HCT116 (cell line): ENCODE data around the gene COL19A1. TPM values are rescaled to one million over a fixed set of nuclear protein-coding genes. Genes with fewer than 3 reads are reported as not detected.
A peak's percentile ranks its signal among the peaks of the same experiment; 100 is the strongest.

Source experiments
- ATAC-seq: fragments of 200-7000 bp; cut with Tn5 transposase; 2 replicates; pipeline ENCODE4 v1.9.1; 2020; ENCODE audit warnings: mild to moderate bottlenecking, moderate library complexity
- BruUV-seq: library from RNA; stranded (reverse); fragments of 400-500 nt; replicated peaks from 2 replicates; lab custom pipeline; 2021; lab: Mats Ljungman, UMichigan
- CTCF ChIA-PET: fragments of 300-600 bp; sonication (Branson Sonifier 250); formaldehyde crosslinking; loops from one replicate; lab custom pipeline; 2021; ENCODE audit warnings: antibody characterized with exemption; lab: Charles Lee
- POLR2A ChIA-PET: fragments of 300-600, 350-600 bp; sonication (Branson Sonifier 250); formaldehyde crosslinking; loops from one replicate; lab custom pipeline; 2021; ENCODE audit warnings: antibody characterized with exemption; lab: Charles Lee
- RAD21 ChIA-PET, 2 experiments: fragments of 300-600 bp; sonication (Branson Sonifier 250); formaldehyde crosslinking; loops; one replicate each; lab custom pipeline; 2023; ENCODE audit warnings: low total read pairs in 2 of 2; ENCODE audit not compliant: uncharacterized antibody in 2 of 2, unreplicated experiment in 2 of 2, low non-redundant PET in 1 of 2; lab: Charles Lee
- DNase-seq: peaks from one replicate; pipeline ENCODE4 v3.0.0-alpha.2; 2010; ENCODE audit warnings: low read depth, low spot score
- H2AFZ ChIP-seq: fragments of 200-600 bp; shearing (Covaris generic), sonication (generic); 2 replicates; pipeline ENCODE4 v1.6.1; 2017; ENCODE audit warnings: low read depth, mixed run types, mixed read lengths, antibody characterized with exemption, low read length; ENCODE audit not compliant: poor library complexity, severe bottlenecking
- H3K27ac ChIP-seq: 2 replicates; pipeline ENCODE4 v1.5.1; 2012; ENCODE audit warnings: low read depth, low read length
- H3K27me3 ChIP-seq: fragments of 200-600 bp; sonication (generic); 2 replicates; pipeline ENCODE4 v1.6.1; 2016; ENCODE audit warnings: mixed run types, low read length, mixed read lengths; ENCODE audit not compliant: insufficient read depth
- H3K36me3 ChIP-seq, 2 experiments: fragments of 200-500 bp in 1 of 2; fragments of 200-600 bp in 1 of 2; sonication (Bioruptor generic) in 1 of 2; sonication (generic) in 1 of 2; 2 replicates each; pipeline versions ENCODE4 v1.5.1 to v1.6.1; 2014 to 2016; ENCODE audit warnings: low read length in 2 of 2, inconsistent platforms in 1 of 2, mixed read lengths in 1 of 2, mixed run types in 1 of 2; ENCODE audit not compliant: insufficient read depth in 2 of 2, control insufficient read depth in 1 of 2
- H3K4me1 ChIP-seq, 2 experiments: fragments of 200-600 bp in 1 of 2; sonication (generic) in 1 of 2; 2 replicates each; pipeline versions ENCODE4 v1.5.1 to v1.6.1; 2012 to 2017; ENCODE audit warnings: low read length in 2 of 2, inconsistent platforms in 1 of 2, mild to moderate bottlenecking in 1 of 2, mixed read lengths in 1 of 2, mixed run types in 1 of 2, moderate library complexity in 1 of 2; ENCODE audit not compliant: insufficient read depth in 2 of 2, control insufficient read depth in 1 of 2
- H3K4me2 ChIP-seq: fragments of 200-600 bp; sonication (generic); 2 replicates; pipeline ENCODE4 v1.6.1; 2017; ENCODE audit warnings: mixed run types, low read length, mixed read lengths
- H3K4me3 ChIP-seq, 2 experiments: fragments of 200-600 bp in 1 of 2; sonication (generic) in 1 of 2; replicated peaks in 1 of 2; 2 replicates each; pipeline ENCODE4 v1.5.1; 2011 to 2016; ENCODE audit warnings: low read length in 2 of 2, control low read depth in 1 of 2, low read depth in 1 of 2, mild to moderate bottlenecking in 1 of 2, mixed read lengths in 1 of 2, mixed run types in 1 of 2
- H3K79me2 ChIP-seq: fragments of 200-600 bp; sonication (generic); 2 replicates; pipeline ENCODE4 v1.6.1; 2017; ENCODE audit warnings: mild to moderate bottlenecking, mixed run types, low read length, moderate library complexity, mixed read lengths; ENCODE audit not compliant: insufficient read depth
- H3K9ac ChIP-seq: fragments of 200-600 bp; sonication (generic); 2 replicates; pipeline ENCODE4 v1.6.1; 2016; ENCODE audit warnings: low read length, mixed read lengths
- H3K9me2 ChIP-seq: fragments of 200-600 bp; sonication (generic), shearing (Covaris generic); 2 replicates; pipeline ENCODE4 v1.6.1; 2017; ENCODE audit warnings: mixed run types, mild to moderate bottlenecking, moderate library complexity; ENCODE audit not compliant: insufficient read depth
- H3K9me3 ChIP-seq, 2 experiments: fragments of 200-500 bp in 1 of 2; fragments of 200-600 bp in 1 of 2; sonication (Bioruptor generic) in 1 of 2; sonication (generic) in 1 of 2; 2 replicates each; pipeline ENCODE4 v1.6.1; 2014 to 2017; ENCODE audit warnings: low read length in 2 of 2, mixed read lengths in 2 of 2, inconsistent platforms in 1 of 2, low read depth in 1 of 2, mild to moderate bottlenecking in 1 of 2, mixed run types in 1 of 2, moderate library complexity in 1 of 2; ENCODE audit not compliant: control insufficient read depth in 1 of 2, insufficient read depth in 1 of 2
- H4K20me1 ChIP-seq: fragments of 200-600 bp; sonication (generic), shearing (Covaris generic); 2 replicates; pipeline ENCODE4 v1.6.1; 2017; ENCODE audit warnings: mixed run types, mild to moderate bottlenecking, moderate library complexity; ENCODE audit not compliant: insufficient read depth
- RAD21 ChIP-seq: IDR thresholded peaks from 2 replicates; pipeline ENCODE4 v1.6.1; 2012; ENCODE audit warnings: low read depth, mild to moderate bottlenecking
- YY1 ChIP-seq: IDR thresholded peaks from 2 replicates; pipeline ENCODE4 v1.6.1; 2011; ENCODE audit warnings: low read length, low read depth, moderate library complexity, mild to moderate bottlenecking; ENCODE audit not compliant: insufficient replicate concordance; ENCODE audit errors: extremely low read depth
- intact Hi-C: fragments of 100-400 bp; cut with micrococcal nuclease; formaldehyde crosslinking; loops from 2 replicates; pipeline ENCODE4 v1.10.0; 2022
- total RNA-seq: library from RNA; stranded (reverse); gene quantifications from one replicate; pipeline ENCODE4 v1.2.1, GENCODE V29; 2021; ENCODE audit not compliant: unreplicated experiment
- TF ChIP-seq, protein P1 (sequence below), 3 experiments: fragments of 200-600 bp in 1 of 3; sonication (generic) in 1 of 3; IDR thresholded peaks in 2 of 3; conservative IDR thresholded peaks in 1 of 3; 2 replicates each; pipeline ENCODE4 v1.5.1; 2012 to 2017; ENCODE audit warnings: low read depth in 2 of 3, low read length in 2 of 3, antibody characterized with exemption in 1 of 3, borderline replicate concordance in 1 of 3, control low read depth in 1 of 3, mild to moderate bottlenecking in 1 of 3, mixed read lengths in 1 of 3, mixed run types in 1 of 3, moderate library complexity in 1 of 3; ENCODE audit not compliant: insufficient read depth in 1 of 3

COL19A1 gene
- total RNA-seq, 1 experiment from 2014 or later: not detected

DNA sequence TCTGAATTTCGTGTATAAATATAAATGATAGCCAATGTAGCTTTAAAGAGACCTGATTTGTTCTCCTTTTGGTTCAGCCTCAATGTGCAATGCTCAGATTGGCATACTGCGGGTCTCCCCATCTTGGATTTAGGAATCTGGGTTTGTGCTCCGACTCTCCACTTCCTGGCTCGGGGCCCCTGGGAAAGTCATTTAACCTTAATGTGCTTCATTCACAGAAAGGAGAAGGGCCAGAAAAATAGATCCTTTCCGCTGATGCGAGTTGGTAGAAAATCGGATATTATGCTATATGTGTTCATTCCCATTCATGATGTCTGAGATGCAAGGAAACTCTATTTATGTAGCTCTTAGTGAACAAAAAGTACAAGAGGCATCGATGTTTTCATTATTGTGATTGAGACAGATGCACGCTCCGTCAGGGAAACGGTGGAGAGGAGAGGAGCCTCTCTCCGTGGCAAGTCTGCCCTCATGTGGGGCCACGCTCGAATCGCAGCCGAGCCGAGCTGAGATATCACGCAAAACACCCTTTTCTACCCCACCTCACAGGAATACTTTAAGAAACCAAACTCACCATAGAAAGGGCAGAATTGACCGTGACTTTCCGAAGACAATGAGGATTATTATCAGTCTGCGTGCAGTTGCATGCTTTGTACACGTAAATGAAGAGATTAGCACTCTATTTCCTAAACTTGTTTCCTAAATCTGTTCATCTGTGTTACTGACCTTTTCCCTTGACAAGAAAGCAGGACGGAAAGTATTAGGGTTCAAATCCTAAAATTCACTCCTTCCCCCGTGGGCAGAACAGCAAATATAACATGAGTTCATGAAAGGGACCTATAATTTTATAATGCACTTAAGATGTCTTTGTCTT lies 300.0 kb downstream of the COL19A1 start:
- H3K4me3 ChIP-seq: no peak overlapping the region
- BruUV-seq: no TSS peak
- ChIA-PET RAD21 (no interaction called here), CTCF (interaction anchor here (0.9 to 2.0 kb wide), 4 partner anchors 9 to 328 kb away, joined by 3 to 7 read pairs (median 4); no protein-coding TSS in a partner anchor), POLR2A (no interaction called here)
- peak; percentile 65 for TF ChIP-seq RAD21
- TF ChIP-seq, protein P1, sequence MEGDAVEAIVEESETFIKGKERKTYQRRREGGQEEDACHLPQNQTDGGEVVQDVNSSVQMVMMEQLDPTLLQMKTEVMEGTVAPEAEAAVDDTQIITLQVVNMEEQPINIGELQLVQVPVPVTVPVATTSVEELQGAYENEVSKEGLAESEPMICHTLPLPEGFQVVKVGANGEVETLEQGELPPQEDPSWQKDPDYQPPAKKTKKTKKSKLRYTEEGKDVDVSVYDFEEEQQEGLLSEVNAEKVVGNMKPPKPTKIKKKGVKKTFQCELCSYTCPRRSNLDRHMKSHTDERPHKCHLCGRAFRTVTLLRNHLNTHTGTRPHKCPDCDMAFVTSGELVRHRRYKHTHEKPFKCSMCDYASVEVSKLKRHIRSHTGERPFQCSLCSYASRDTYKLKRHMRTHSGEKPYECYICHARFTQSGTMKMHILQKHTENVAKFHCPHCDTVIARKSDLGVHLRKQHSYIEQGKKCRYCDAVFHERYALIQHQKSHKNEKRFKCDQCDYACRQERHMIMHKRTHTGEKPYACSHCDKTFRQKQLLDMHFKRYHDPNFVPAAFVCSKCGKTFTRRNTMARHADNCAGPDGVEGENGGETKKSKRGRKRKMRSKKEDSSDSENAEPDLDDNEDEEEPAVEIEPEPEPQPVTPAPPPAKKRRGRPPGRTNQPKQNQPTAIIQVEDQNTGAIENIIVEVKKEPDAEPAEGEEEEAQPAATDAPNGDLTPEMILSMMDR (IDR thresholded peaks at IDR 0.05 in 2 of 3, conservative IDR thresholded peaks at IDR 0.05 in 1 of 3; ENCODE audit: borderline replicate concordance in 1 of 3, insufficient read depth in 1 of 3, low read depth in 2 of 3, low read length in 2 of 3): peak; percentile 26 to 75 (median 71); a peak in 5 of 6 replicates
- TF ChIP-seq YY1: no peak
- H3K9ac ChIP-seq: no peak overlapping the region
- H3K27ac ChIP-seq: no peak overlapping the region
- no peaks in the 10 kb centered on the region for H3K9me3 ChIP-seq
- H2AFZ ChIP-seq: peak overlapping the region; percentile 24
- intact Hi-C loops: loop anchor here (2.0 to 10.0 kb wide), 2 partner anchors 64 to 332 kb away; no protein-coding TSS in a partner anchor
- H3K4me1 ChIP-seq: no peaks in the 10 kb centered on the region
- DNase-seq (peak; percentile 16), ATAC-seq (peak; percentile 98)
- peak overlapping the region; percentile 30 for H3K4me2 ChIP-seq
- H3K79me2 ChIP-seq: no peaks in the 10 kb centered on the region
- H3K27me3 ChIP-seq: peaks cover 27% of the 10 kb centered on the region
- no peaks in the 10 kb centered on the region for H3K9me2 ChIP-seq
- H4K20me1 ChIP-seq: no peaks in the 10 kb centered on the region
- H3K36me3 ChIP-seq: no peaks in the 10 kb centered on the region
